ENCODE results near the gene SECTM1. TPM values are rescaled to one million over a fixed set of nuclear protein-coding genes. Genes with fewer than 3 reads are reported as not detected.

Gene SECTM1
- total and polyA plus RNA-seq, 2 experiments from 2014 or later = 0.21 to 1.3 TPM

DNA sequence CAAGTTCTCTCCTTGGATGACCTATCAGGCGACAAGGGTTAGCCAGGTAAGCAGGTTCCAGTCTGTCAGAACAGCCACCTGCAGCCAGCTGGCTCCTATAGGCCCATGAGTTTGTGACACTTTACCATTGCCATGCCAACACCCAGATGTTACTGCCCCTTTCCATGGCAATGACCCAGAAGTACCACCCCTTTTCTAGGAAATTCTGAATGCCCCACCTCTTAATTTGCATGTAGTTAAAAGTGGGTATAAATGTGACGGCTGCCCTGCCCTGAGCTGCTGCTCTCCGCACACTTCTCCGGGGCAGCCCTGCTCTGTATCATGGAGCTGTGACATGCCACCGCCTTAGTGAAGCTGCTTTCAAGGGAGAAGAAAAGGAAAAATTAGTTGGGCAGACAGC is 10.0 kb upstream of the SECTM1 start (continued):
- TF ChIP-seq JUNB (IDR thresholded peaks at IDR 0.05; ENCODE audit: unreplicated experiment) (no peak), EZH2 (IDR thresholded peaks at IDR 0.05; ENCODE audit: low read depth, unreplicated experiment) (no peak), CREB1 (CRISPR knock-in tag; IDR thresholded peaks at IDR 0.05; ENCODE audit: low read depth) (no peak), ZNF331 (CRISPR knock-in tag; IDR thresholded peaks at IDR 0.05; ENCODE audit: low read depth) (no peak), NANOG (IDR thresholded peaks at IDR 0.05; ENCODE audit: borderline replicate concordance) (no peak), STAT1 (IDR thresholded peaks at IDR 0.05; ENCODE audit: unreplicated experiment) (no peak), EZH2phosphoT487 (IDR thresholded peaks at IDR 0.05; ENCODE audit: unreplicated experiment) (no peak)
- TF ChIP-seq, protein P1, sequence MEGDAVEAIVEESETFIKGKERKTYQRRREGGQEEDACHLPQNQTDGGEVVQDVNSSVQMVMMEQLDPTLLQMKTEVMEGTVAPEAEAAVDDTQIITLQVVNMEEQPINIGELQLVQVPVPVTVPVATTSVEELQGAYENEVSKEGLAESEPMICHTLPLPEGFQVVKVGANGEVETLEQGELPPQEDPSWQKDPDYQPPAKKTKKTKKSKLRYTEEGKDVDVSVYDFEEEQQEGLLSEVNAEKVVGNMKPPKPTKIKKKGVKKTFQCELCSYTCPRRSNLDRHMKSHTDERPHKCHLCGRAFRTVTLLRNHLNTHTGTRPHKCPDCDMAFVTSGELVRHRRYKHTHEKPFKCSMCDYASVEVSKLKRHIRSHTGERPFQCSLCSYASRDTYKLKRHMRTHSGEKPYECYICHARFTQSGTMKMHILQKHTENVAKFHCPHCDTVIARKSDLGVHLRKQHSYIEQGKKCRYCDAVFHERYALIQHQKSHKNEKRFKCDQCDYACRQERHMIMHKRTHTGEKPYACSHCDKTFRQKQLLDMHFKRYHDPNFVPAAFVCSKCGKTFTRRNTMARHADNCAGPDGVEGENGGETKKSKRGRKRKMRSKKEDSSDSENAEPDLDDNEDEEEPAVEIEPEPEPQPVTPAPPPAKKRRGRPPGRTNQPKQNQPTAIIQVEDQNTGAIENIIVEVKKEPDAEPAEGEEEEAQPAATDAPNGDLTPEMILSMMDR (conservative IDR thresholded peaks at IDR 0.05; ENCODE audit: low read depth in 2 of 2) = no peak
- TF ChIP-seq, protein P2, sequence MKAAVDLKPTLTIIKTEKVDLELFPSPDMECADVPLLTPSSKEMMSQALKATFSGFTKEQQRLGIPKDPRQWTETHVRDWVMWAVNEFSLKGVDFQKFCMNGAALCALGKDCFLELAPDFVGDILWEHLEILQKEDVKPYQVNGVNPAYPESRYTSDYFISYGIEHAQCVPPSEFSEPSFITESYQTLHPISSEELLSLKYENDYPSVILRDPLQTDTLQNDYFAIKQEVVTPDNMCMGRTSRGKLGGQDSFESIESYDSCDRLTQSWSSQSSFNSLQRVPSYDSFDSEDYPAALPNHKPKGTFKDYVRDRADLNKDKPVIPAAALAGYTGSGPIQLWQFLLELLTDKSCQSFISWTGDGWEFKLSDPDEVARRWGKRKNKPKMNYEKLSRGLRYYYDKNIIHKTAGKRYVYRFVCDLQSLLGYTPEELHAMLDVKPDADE (IDR thresholded peaks at IDR 0.05) = no peak

DNA sequence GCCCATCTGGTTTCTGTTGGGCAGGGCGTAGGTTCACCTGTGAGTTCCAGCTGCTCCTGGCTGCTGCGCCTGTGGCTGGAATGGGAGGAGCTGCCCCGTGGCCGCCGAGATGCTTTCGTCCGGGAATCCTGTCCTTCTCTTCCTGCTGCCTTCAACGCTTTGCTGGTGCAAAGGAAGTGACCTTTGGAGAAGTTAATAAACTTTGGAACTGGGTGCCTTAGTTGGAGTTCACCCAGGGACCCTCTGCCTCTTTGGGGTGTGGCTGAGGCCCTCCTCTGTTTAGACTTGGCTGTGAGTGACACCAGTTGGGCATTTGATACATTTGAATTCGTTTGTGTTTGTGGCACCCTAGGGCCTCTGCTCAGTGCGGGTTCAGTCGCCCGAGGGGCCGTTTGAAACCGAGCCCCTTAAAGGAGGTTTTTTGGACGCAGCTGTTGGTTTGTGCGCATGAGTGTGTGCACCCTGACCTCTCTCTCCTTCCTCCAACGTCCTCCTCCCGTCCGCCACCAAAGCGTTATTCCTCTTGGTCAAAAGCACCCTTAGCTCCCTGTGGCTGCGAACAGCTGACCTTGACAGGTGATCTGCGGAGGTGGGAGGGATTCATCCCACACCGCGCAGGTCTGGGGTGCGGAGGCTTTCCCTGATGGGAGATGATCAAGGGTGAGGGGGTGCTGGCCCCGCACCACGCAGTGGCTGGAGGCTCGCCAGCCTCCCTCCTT is 9.0 kb upstream of the SECTM1 start:
- H3K36me3 Mint-ChIP-seq (ENCODE audit: low read depth) = peaks cover 4% of the 10 kb centered on the region
- Histone ChIP-seq H3K4me1 (ENCODE audit: insufficient read depth) (no peaks in the 10 kb centered on the region), H4K20me1 (replicated peaks; ENCODE audit: insufficient read depth) (0 out of 2 replicates have a peak, but pooled peaks cover under 1% of the 10 kb centered on the region), H3K4me2 (no peak overlapping the region), H3K27me3 (ENCODE audit: insufficient read depth) (peaks cover 5% of the 10 kb centered on the region; the same call in 1 of the 2 replicates), H2AFZ (no peak overlapping the region), H3K9me2 (ENCODE audit: insufficient read depth) (no peaks in the 10 kb centered on the region), H3F3A (replicated peaks; ENCODE audit: low read depth) (no peaks in the 10 kb centered on the region), H3K4me3 (no peak overlapping the region), H3K79me2 (replicated peaks; ENCODE audit: insufficient read depth) (no peaks in the 10 kb centered on the region), H3K27ac (ENCODE audit: low read depth) (no peak overlapping the region), H3K36me3 (ENCODE audit: insufficient read depth) (no peaks in the 10 kb centered on the region)
- ATAC-seq (no peak), DNase-seq (ENCODE audit: low spot score) (no peak)
- no peak overlapping the region for H3K4me3 Mint-ChIP-seq
- H3K9me3 Mint-ChIP-seq = peaks cover 15% of the 10 kb centered on the region
- H3K4me1 Mint-ChIP-seq = peaks cover 13% of the 10 kb centered on the region; the same call in 2 of the 3 replicates
- TF ChIP-seq ZNF114 (CRISPR knock-in tag; IDR thresholded peaks at IDR 0.05) (no peak), EZH2 (IDR thresholded peaks at IDR 0.05; ENCODE audit: low read depth, unreplicated experiment) (no peak)
- H3K27ac Mint-ChIP-seq = no peak overlapping the region
- peaks cover 18% of the 10 kb centered on the region for H3K27me3 Mint-ChIP-seq (ENCODE audit: insufficient read depth, low read depth, poor library complexity)
